Measurements from ENCODE around the gene RAG2.

GRCh38 chr11:36567694-36568093 lies 30.3 kb downstream of the RAG2 start, which contains the start of gene RAG1:
- TF ChIP-seq CTCF (IDR thresholded peaks at IDR 0.05) (no peak), ZFX (IDR thresholded peaks at IDR 0.05; ENCODE audit: borderline replicate concordance) (no peak)
